ENCODE results near the gene IL18. TPM values are rescaled to one million over a fixed set of nuclear protein-coding genes. Genes with fewer than 3 reads are reported as not detected.

Gene IL18
- total RNA-seq, 4 donors from 2014 or later = 9.2 to 81.6 (median 27.6) TPM

- TF ChIP-seq CTCF (IDR thresholded peaks at IDR 0.05; ENCODE audit: low read depth) = no peak
Measured at GRCh38 chr11:112132737-112133136, 31.2 kb downstream of the IL18 start.

GRCh38 chr11:112129656-112130055, 34.2 kb downstream of the IL18 start:
- TF ChIP-seq CTCF (IDR thresholded peaks at IDR 0.05; ENCODE audit: low read depth) = no peak

GRCh38 chr11:112128483-112129121, 35.3 kb downstream of the IL18 start:
- TF ChIP-seq CTCF (IDR thresholded peaks at IDR 0.05; ENCODE audit: low read depth) = no peak

GRCh38 chr11:112127056-112127455, 36.8 kb downstream of the IL18 start:
- TF ChIP-seq CTCF (IDR thresholded peaks at IDR 0.05; ENCODE audit: low read depth) = no peak

- TF ChIP-seq CTCF (IDR thresholded peaks at IDR 0.05; ENCODE audit: low read depth) = no peak
Measured at GRCh38 chr11:112123129-112123528, 40.8 kb downstream of the IL18 start.

GRCh38 chr11:112121981-112122615, 41.8 kb downstream of the IL18 start:
- TF ChIP-seq CTCF (IDR thresholded peaks at IDR 0.05; ENCODE audit: low read depth) = no peak

- TF ChIP-seq CTCF (IDR thresholded peaks at IDR 0.05; ENCODE audit: low read depth) = no peak
Measured at GRCh38 chr11:112118176-112118575, 45.7 kb downstream of the IL18 start.

Measured in subcutaneous adipose tissue (tissue), 4 donors.